Suppressor macrophage (primary cell): ENCODE data around the gene KRTAP10-9.

Source experiments
- DNase-seq, 4 experiments: peaks; one replicate each; pipeline ENCODE4 v3.0.0-alpha.2; 2020 to 2022

KRTAP10-9 gene

GRCh38 chr21:44666401-44667320, 39.8 kb downstream of the KRTAP10-9 start, which contains the start of gene KRTAP12-2:
TSS of gene KRTAP12-2 (minus strand) at chr21:44666927. CDS start at chr21:44666886, 41 bp downstream.
- DNase-seq = no peak

GRCh38 chr21:44667612-44668011, 40.7 kb downstream of the KRTAP10-9 start:
- DNase-seq = no peak

- no peak for DNase-seq
Observed at GRCh38 chr21:44670642-44671432, 43.9 kb downstream of the KRTAP10-9 start.

GRCh38 chr21:44671911-44672310, 45.0 kb downstream of the KRTAP10-9 start:
- no peak for DNase-seq

- no peak for DNase-seq
Observed at GRCh38 chr21:44677881-44678280, 51.0 kb downstream of the KRTAP10-9 start.
